Hepatocyte (in vitro differentiated cells): Measurements from ENCODE around the gene ABHD17B. TPM values are rescaled to one million over a fixed set of nuclear protein-coding genes. Genes with fewer than 3 reads are reported as not detected.

Source experiments
- DNase-seq: peaks from one replicate; pipeline ENCODE4 v3.0.0-alpha.2; 2016; ENCODE audit warnings: low spot score
- H2AFZ ChIP-seq: fragments of 200-600 bp; sonication (generic); 2 replicates; pipeline ENCODE4 v1.6.0; 2016; ENCODE audit warnings: antibody characterized with exemption, mild to moderate bottlenecking
- H3K27ac ChIP-seq: fragments of 200-600 bp; sonication (generic); 2 replicates; pipeline ENCODE4 v1.5.1; 2016; ENCODE audit warnings: mild to moderate bottlenecking
- H3K27me3 ChIP-seq: fragments of 200-600 bp; sonication (generic); 2 replicates; pipeline ENCODE4 v1.6.1; 2016
- H3K36me3 ChIP-seq: fragments of 200-600 bp; sonication (generic); replicated peaks from 2 replicates; pipeline ENCODE4 v1.5.1; 2016; ENCODE audit warnings: low read depth; ENCODE audit not compliant: insufficient read depth
- H3K4me1 ChIP-seq: fragments of 200-600 bp; sonication (generic); 2 replicates; pipeline ENCODE4 v1.5.1; 2016; ENCODE audit warnings: mild to moderate bottlenecking, moderate library complexity; ENCODE audit not compliant: insufficient read depth
- H3K4me2 ChIP-seq: fragments of 200-600 bp; sonication (generic); 2 replicates; pipeline ENCODE4 v1.6.0; 2016
- H3K4me3 ChIP-seq: fragments of 200-600 bp; sonication (generic); 2 replicates; pipeline ENCODE4 v1.5.1; 2016; ENCODE audit warnings: mild to moderate bottlenecking
- H3K79me2 ChIP-seq: fragments of 200-600 bp; sonication (generic); 2 replicates; pipeline ENCODE4 v1.6.0; 2017; ENCODE audit warnings: mild to moderate bottlenecking
- H3K9me2 ChIP-seq: fragments of 200-600 bp; sonication (generic); replicated peaks from 2 replicates; pipeline ENCODE4 v1.6.0; 2017; ENCODE audit warnings: mild to moderate bottlenecking; ENCODE audit not compliant: insufficient read depth
- H3K9me3 ChIP-seq: fragments of 200-600 bp; sonication (generic); 2 replicates; pipeline ENCODE4 v1.5.1; 2016; ENCODE audit warnings: low read depth, mild to moderate bottlenecking
- H4K20me1 ChIP-seq: fragments of 200-600 bp; sonication (generic); 2 replicates; pipeline ENCODE4 v1.6.0; 2016; ENCODE audit warnings: mild to moderate bottlenecking; ENCODE audit not compliant: insufficient read depth, poor library complexity, severe bottlenecking
- CTCF ChIP-seq: fragments of 200-600 bp; sonication (generic); IDR thresholded peaks from 2 replicates; pipeline ENCODE4 v1.5.1; 2016; ENCODE audit warnings: antibody characterized with exemption, mild to moderate bottlenecking; ENCODE audit not compliant: poor library complexity
- EZH2 ChIP-seq: fragments of 200-600 bp; sonication (generic); IDR thresholded peaks from 2 replicates; pipeline ENCODE4 v1.6.1; 2016; ENCODE audit warnings: antibody characterized with exemption, mild to moderate bottlenecking, borderline replicate concordance
- EZH2phosphoT487 ChIP-seq: fragments of 200-600 bp; sonication (generic); IDR thresholded peaks from one replicate; pipeline ENCODE4 v1.6.1; 2018; ENCODE audit warnings: antibody characterized with exemption, mild to moderate bottlenecking, low read depth, moderate library complexity; ENCODE audit not compliant: unreplicated experiment, severe bottlenecking
- WGBS: methylation state at CpG from one replicate; pipeline ENCODE4 v1.1.6; 2016; ENCODE audit warnings: low lambda C conversion rate; ENCODE audit errors: missing lambda C conversion rate; 5-methylcytosine and 5-hydroxymethylcytosine counted together
- polyA plus RNA-seq: library from polyadenylated mRNA; unstranded; fragments of >200 nt; fragmentation: Nextera tagmentation; extraction: Ambion mirVana; gene quantifications from 2 replicates; pipeline ENCODE4 v1.2.1, GENCODE V29; 2016
- total RNA-seq: library from RNA; depleted of rRNA; stranded (reverse); fragments of >200 nt; gene quantifications from 2 replicates; pipeline ENCODE4 v1.2.3, GENCODE V29; 2014

ABHD17B gene
- total and polyA plus RNA-seq, 2 experiments from 2014 or later, result 26.9 to 40.0 TPM

GRCh38 chr9:71931166-71931565 is 20.2 kb upstream of the ABHD17B start:
- Histone ChIP-seq H3K4me1 (peaks cover 22% of the 10 kb centered on the region), H2AFZ (no peak overlapping the region), H3K4me2 (no peak overlapping the region), H3K27me3 (no peaks in the 10 kb centered on the region), H3K36me3 (no peaks in the 10 kb centered on the region), H3K79me2 (peaks cover 63% of the 10 kb centered on the region), H3K4me3 (no peak overlapping the region), H3K9me2 (no peaks in the 10 kb centered on the region), H4K20me1 (no peaks in the 10 kb centered on the region), H3K27ac (peak overlapping the region; percentile 1), H3K9me3 (no peaks in the 10 kb centered on the region)
- no peak for TF ChIP-seq CTCF
- WGBS, result 47% methylated on average over 2 of the region's 2 CpGs
- no peak for DNase-seq

- no peak for TF ChIP-seq CTCF
- no peak for TF ChIP-seq EZH2
- no peak for TF ChIP-seq EZH2phosphoT487
- H3K4me2 ChIP-seq, result no peak overlapping the region
- no peaks in the 10 kb centered on the region for H3K9me3 ChIP-seq
- no peaks in the 10 kb centered on the region for H4K20me1 ChIP-seq
- peaks cover 22% of the 10 kb centered on the region for H3K4me1 ChIP-seq
- peak overlapping the region; percentile 22 for H3K27ac ChIP-seq
- peaks cover 61% of the 10 kb centered on the region for H3K79me2 ChIP-seq
- H3K9me2 ChIP-seq, result no peaks in the 10 kb centered on the region
- no peak overlapping the region for H2AFZ ChIP-seq
- H3K36me3 ChIP-seq, result no peaks in the 10 kb centered on the region
- no peak overlapping the region for H3K4me3 ChIP-seq
- WGBS, result 50% methylated on average over 2 of the region's 2 CpGs
- H3K27me3 ChIP-seq, result no peaks in the 10 kb centered on the region
- DNase-seq, result no peak
Observed at GRCh38 chr9:71929791-71930440, 18.9 kb upstream of the ABHD17B start.

GRCh38 chr9:71929223-71929622 is 18.2 kb upstream of the ABHD17B start:
- Histone ChIP-seq H3K4me3 (no peak overlapping the region), H3K27ac (peak overlapping the region; percentile 22), H3K4me1 (peaks cover 22% of the 10 kb centered on the region), H3K9me3 (no peaks in the 10 kb centered on the region), H3K27me3 (no peaks in the 10 kb centered on the region), H3K9me2 (no peaks in the 10 kb centered on the region), H3K79me2 (peaks cover 62% of the 10 kb centered on the region), H4K20me1 (no peaks in the 10 kb centered on the region), H2AFZ (no peak overlapping the region), H3K36me3 (no peaks in the 10 kb centered on the region), H3K4me2 (no peak overlapping the region)
- 60% methylated on average over 2 of the region's 2 CpGs for WGBS
- DNase-seq, result no peak
- TF ChIP-seq EZH2 (no peak), CTCF (no peak), EZH2phosphoT487 (no peak)
